Esophagus squamous epithelium (tissue), 5 donors: Measurements from ENCODE around the gene SLC27A1. TPM values are rescaled to one million over a fixed set of nuclear protein-coding genes. Genes with fewer than 3 reads are reported as not detected.

ENCODE experiments used
- DNase-seq: peaks from one replicate; lab custom pipeline; 2025; lab: John Stamatoyannopoulos, UW
- H3K27ac ChIP-seq, 4 donors: fragments of 200-600 bp; sonication (generic); one replicate each; pipeline ENCODE4 v1.5.1; 2016 to 2019; ENCODE audit warnings: mild to moderate bottlenecking in 1 of 4
- H3K27me3 ChIP-seq, 4 donors: fragments of 200-600 bp; sonication (generic); 1 replicate in 3 of 4; 2 replicates in 1 of 4; pipeline versions ENCODE4 v1.5.1 to v1.6.0; 2017 to 2021; ENCODE audit warnings: antibody characterized with exemption in 1 of 4
- H3K36me3 ChIP-seq, 3 donors: fragments of 200-600 bp; sonication (generic); one replicate each; pipeline ENCODE4 v1.5.1; 2016 to 2019
- H3K4me1 ChIP-seq, 3 donors: fragments of 200-600 bp; sonication (generic); one replicate each; pipeline ENCODE4 v1.5.1; 2017 to 2019
- H3K4me3 ChIP-seq, 4 donors: fragments of 200-600 bp; sonication (generic); 1 replicate in 3 of 4; 2 replicates in 1 of 4; pipeline ENCODE4 v1.5.1; 2016 to 2019; ENCODE audit warnings: mild to moderate bottlenecking in 2 of 4, moderate library complexity in 1 of 4
- H3K9me3 ChIP-seq, 3 donors: fragments of 200-600 bp; sonication (generic); one replicate each; pipeline ENCODE4 v1.5.1; 2016 to 2019
- POLR2A ChIP-seq, 4 donors: fragments of 450-650 bp; IDR thresholded peaks; one replicate each; pipeline ENCODE4 v1.6.1; 2017; ENCODE audit warnings: antibody characterized with exemption in 4 of 4, mild to moderate bottlenecking in 4 of 4, moderate library complexity in 3 of 4
- WGBS, 2 donors: methylation state at CpG; one replicate each; pipeline ENCODE4 v1.1.5; 2018; 5-methylcytosine and 5-hydroxymethylcytosine counted together
- intact Hi-C: fragments of 100-400 bp; cut with DNase I; formaldehyde crosslinking; loops from one replicate; pipeline ENCODE4 v1.15.0; 2022
- total RNA-seq, 4 donors: library from RNA; depleted of rRNA; stranded (reverse); fragments of >200 nt; gene quantifications; one replicate each; pipeline ENCODE4 v1.1.0, GENCODE V29; 2016
- TF ChIP-seq, protein P1 (sequence below), 6 experiments: fragments of 450-650 bp in 4 of 6; fragments of 200-600 bp in 2 of 6; sonication (generic) in 2 of 6; IDR thresholded peaks; one replicate each; pipeline ENCODE4 v1.5.1; 2016 to 2019; ENCODE audit warnings: antibody characterized with exemption in 6 of 6, mild to moderate bottlenecking in 4 of 6, moderate library complexity in 4 of 6
- donor health status: DM: yes; HTN: yes; CAD: no.

The SLC27A1 gene
- total RNA-seq, 4 donors from 2014 or later: 4.1 to 19.5 (median 8.7) TPM

DNA sequence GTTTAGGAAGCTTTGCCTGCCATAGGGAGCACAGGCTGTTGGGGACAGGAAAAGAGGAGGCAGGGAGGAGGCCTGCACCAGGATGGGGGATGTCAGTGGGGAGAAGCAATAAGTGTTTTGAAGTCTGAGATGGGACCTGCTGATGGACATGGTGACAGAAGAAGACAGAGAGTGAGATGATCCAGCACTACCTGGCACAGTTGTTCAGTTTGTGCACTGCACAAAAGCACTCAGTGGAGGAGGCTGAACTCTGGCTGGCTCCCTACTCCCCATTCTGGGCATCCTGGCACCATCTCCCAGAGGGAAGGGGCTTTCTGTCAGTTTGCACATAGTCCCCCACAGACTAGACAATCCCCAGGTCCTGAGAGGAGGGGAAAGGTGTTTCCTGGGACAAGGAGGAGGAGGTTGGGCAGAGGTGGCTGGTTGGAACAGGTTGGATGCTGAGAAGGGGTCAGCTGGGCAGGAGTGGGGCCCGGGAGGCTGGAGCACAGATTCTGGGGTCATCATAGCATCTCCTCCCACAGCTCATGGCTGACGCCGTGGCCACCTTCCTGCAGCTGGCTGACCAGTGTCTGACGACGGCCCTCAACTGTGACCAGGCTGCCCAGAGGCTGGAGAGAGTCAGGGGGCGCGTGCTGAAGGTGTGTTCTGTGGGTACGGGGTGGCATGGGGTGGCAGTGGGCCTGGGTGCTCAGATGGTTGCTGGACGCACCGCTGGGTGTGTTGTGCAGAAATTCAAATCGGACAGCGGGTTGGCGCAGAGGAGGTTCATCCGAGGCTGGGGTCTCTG lies 72.7 kb downstream of the SLC27A1 start:
- Histone ChIP-seq H3K4me3 (no peak overlapping the region), H3K9me3 (no peaks in the 10 kb centered on the region), H3K27me3 (no peaks in the 10 kb centered on the region), H3K36me3 (no peaks in the 10 kb centered on the region), H3K4me1 (peaks cover 9 to 16% (median 11%) of the 10 kb centered on the region in 3 donors), H3K27ac (no peak overlapping the region)
- intact Hi-C loops: no loop called here
- DNase-seq: no peak
- 74 to 91% methylated on average over 7 to 8 of the region's 14 CpGs for WGBS, 2 donors
- no peak for TF ChIP-seq POLR2A (IDR thresholded peaks at IDR 0.05)
- TF ChIP-seq, protein P1, sequence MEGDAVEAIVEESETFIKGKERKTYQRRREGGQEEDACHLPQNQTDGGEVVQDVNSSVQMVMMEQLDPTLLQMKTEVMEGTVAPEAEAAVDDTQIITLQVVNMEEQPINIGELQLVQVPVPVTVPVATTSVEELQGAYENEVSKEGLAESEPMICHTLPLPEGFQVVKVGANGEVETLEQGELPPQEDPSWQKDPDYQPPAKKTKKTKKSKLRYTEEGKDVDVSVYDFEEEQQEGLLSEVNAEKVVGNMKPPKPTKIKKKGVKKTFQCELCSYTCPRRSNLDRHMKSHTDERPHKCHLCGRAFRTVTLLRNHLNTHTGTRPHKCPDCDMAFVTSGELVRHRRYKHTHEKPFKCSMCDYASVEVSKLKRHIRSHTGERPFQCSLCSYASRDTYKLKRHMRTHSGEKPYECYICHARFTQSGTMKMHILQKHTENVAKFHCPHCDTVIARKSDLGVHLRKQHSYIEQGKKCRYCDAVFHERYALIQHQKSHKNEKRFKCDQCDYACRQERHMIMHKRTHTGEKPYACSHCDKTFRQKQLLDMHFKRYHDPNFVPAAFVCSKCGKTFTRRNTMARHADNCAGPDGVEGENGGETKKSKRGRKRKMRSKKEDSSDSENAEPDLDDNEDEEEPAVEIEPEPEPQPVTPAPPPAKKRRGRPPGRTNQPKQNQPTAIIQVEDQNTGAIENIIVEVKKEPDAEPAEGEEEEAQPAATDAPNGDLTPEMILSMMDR (IDR thresholded peaks at IDR 0.05): no peak

DNA sequence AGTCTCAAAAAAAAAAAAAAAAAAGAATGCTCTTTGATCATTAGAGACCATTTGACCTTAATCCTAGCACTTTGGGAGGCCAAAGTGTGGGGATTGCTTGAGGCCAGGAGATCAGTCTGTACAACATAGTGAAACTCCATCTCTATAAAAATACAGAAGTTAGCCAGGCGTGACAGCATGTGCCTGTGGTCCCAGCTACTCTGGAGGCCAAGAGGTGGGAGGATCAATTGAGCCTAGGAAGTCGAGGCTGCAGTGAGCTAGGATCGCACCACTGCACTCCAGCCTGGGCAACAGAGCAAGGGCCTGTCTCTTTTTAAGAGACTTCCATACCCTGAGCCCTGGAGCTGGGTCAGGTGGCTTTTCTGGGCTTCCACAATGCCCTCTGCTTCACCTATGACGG lies 73.7 kb downstream of the SLC27A1 start:
- intact Hi-C loops: no loop called here
- no peaks in the 10 kb centered on the region for H3K9me3 ChIP-seq

DNA sequence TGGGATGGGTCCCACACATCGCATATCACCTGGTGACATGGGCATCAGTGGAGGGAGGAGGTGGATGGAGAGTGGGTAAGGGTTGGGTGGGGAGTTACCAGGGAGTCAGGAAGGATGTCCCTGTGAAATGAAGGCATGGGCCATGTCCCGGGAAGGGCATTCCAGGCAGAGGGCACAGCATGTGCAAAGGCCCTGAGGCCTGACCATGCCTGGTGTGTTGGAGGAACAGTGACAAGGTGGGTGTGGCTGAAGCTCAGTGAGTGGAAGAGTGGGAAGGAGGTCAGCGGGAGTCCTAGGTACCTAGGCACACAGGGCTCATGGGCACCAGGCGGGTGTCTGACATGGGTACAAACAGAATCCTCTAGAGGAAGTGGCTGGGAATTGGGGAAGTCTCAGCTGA lies 74.1 kb downstream of the SLC27A1 start:
- Histone ChIP-seq H3K4me1 (peaks cover 2 to 4% (median 2%) of the 10 kb centered on the region in 3 donors), H3K27ac (no peak overlapping the region), H3K4me3 (no peak overlapping the region), H3K36me3 (no peaks in the 10 kb centered on the region), H3K27me3 (no peaks in the 10 kb centered on the region), H3K9me3 (no peaks in the 10 kb centered on the region)
- intact Hi-C loops: no loop called here
- TF ChIP-seq, protein P1 (IDR thresholded peaks at IDR 0.05): no peak
- WGBS, 2 donors: 86 to 97% methylated on average over 3 to 4 of the region's 4 CpGs
- no peak for DNase-seq

More for the DNA sequence above, 73.7 kb downstream of the SLC27A1 start:
- 33 to 87% methylated on average over 3 of the region's 4 CpGs for WGBS, 2 donors
- DNase-seq: no peak
- Histone ChIP-seq H3K4me1 (peaks cover 6 to 8% (median 7%) of the 10 kb centered on the region in 3 donors), H3K4me3 (no peak overlapping the region), H3K27ac (no peak overlapping the region), H3K36me3 (no peaks in the 10 kb centered on the region), H3K27me3 (no peaks in the 10 kb centered on the region)
- TF ChIP-seq POLR2A (IDR thresholded peaks at IDR 0.05): no peak
- TF ChIP-seq, protein P1 (IDR thresholded peaks at IDR 0.05): no peak

DNA sequence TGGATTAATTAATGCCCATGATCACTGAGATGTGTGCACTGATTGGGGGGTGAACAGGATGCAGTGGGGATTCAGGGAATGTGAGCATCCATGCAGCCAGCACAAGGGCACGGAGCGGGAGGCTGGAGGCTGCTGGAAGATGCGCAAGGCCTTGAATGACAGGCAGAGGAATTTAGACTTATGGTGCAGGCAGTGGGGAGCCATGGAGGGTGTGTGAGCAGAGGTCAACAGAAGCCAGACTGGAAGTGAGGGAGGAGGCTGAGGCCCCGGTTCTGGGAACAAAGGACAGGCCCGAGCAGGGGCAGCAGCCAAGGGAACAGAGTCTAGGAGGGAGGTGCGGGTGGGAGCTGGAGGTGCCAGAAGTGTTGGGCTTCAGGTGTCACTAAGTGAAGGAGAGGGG lies 77.8 kb downstream of the SLC27A1 start:
- H3K9me3 ChIP-seq: no peaks in the 10 kb centered on the region
- peaks cover 0 to 8% (median 0%) of the 10 kb centered on the region in 3 donors for H3K4me1 ChIP-seq
- no peak overlapping the region for H3K27ac ChIP-seq
- 87% methylated on average over 6 of the region's 6 CpGs for WGBS, 2 donors
- intact Hi-C loops: no loop called here
- DNase-seq: no peak
- H3K4me3 ChIP-seq: no peak overlapping the region
- no peaks in the 10 kb centered on the region for H3K27me3 ChIP-seq
- H3K36me3 ChIP-seq: no peaks in the 10 kb centered on the region
- TF ChIP-seq POLR2A (IDR thresholded peaks at IDR 0.05): no peak
- TF ChIP-seq, protein P1 (IDR thresholded peaks at IDR 0.05): no peak

DNA sequence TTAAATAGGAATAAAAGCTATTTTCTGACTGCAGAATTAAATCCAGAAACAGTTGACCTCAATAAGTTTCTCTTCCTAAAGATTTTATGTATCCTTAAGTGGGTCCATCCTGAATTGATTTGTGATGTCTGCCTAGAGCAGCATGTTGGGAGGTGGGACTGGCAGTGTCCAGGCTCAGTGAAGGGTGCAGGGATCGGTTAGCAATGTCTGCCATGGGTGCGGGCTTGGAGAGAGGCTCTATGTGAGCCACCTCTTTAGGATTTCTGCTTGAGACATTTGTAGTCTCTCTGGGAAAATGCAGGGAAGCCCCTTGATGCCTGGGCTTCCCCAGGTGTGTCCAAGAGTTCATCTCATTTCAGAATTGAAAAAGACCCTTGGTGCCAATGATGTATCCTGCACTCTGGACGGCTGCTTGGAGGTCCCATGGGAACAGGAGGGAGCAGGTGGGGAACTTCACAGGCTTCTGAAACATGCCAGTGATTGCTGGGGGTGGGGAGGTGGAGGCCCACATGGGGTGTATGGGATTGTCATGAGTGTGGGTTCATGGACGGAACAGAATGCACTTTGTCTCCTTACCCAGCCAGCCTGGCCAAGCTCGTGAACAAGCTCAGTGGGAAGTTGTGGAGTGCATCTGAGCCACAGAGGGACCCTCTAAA lies 78.9 kb downstream of the SLC27A1 start:
- 67 to 90% methylated on average over 4 to 5 of the region's 5 CpGs for WGBS, 2 donors

More for the DNA sequence above, 78.9 kb downstream of the SLC27A1 start:
- Histone ChIP-seq H3K27ac (no peak overlapping the region), H3K4me3 (no peak overlapping the region), H3K36me3 (no peaks in the 10 kb centered on the region), H3K4me1 (peaks cover 0 to 19% (median 7%) of the 10 kb centered on the region in 3 donors), H3K27me3 (no peaks in the 10 kb centered on the region), H3K9me3 (no peaks in the 10 kb centered on the region)
- TF ChIP-seq, protein P1 (IDR thresholded peaks at IDR 0.05): no peak
- TF ChIP-seq POLR2A (IDR thresholded peaks at IDR 0.05): no peak
- no peak for DNase-seq
- intact Hi-C loops: no loop called here
